Esophagus muscularis mucosa (tissue), 4 donors: ENCODE results near the gene HDGFL3. TPM values are rescaled to one million over a fixed set of nuclear protein-coding genes. Genes with fewer than 3 reads are reported as not detected.

Experiments
- DNase-seq: peaks from one replicate; pipeline ENCODE4 v3.0.0-alpha.2; 2017; ENCODE audit errors: extremely low spot score
- H3K27ac ChIP-seq, 4 donors: fragments of 200-600 bp; sonication (generic); replicated peaks in 1 of 4; 1 replicate in 3 of 4; 2 replicates in 1 of 4; pipeline ENCODE4 v1.5.1; 2016 to 2019; ENCODE audit warnings: mild to moderate bottlenecking in 1 of 4
- H3K27me3 ChIP-seq, 4 donors: fragments of 200-600 bp; sonication (generic); one replicate each; pipeline versions ENCODE4 v1.5.1 to v1.6.0; 2016 to 2019
- H3K36me3 ChIP-seq, 4 donors: fragments of 200-600 bp; sonication (generic); one replicate each; pipeline ENCODE4 v1.5.1; 2016 to 2019
- H3K4me1 ChIP-seq, 4 donors: fragments of 200-600 bp; sonication (generic); one replicate each; pipeline ENCODE4 v1.5.1; 2016 to 2019
- H3K4me3 ChIP-seq, 4 donors: fragments of 200-600 bp; sonication (generic); 1 replicate in 2 of 4; 2 replicates in 2 of 4; pipeline ENCODE4 v1.5.1; 2016 to 2019; ENCODE audit warnings: mild to moderate bottlenecking in 4 of 4, moderate library complexity in 1 of 4
- H3K9me3 ChIP-seq, 4 donors: fragments of 200-600 bp; sonication (generic); 1 replicate in 3 of 4; 2 replicates in 1 of 4; pipeline ENCODE4 v1.5.1; 2016 to 2019
- CTCF ChIP-seq, 3 experiments: fragments of 200-600 bp in 2 of 3; fragments of 450-650 bp in 1 of 3; sonication (generic) in 2 of 3; IDR thresholded peaks; one replicate each; pipeline ENCODE4 v1.5.1; 2017 to 2019; ENCODE audit warnings: antibody characterized with exemption in 3 of 3, mild to moderate bottlenecking in 2 of 3, moderate library complexity in 1 of 3
- EP300 ChIP-seq: sonication (generic); formaldehyde crosslinking; IDR thresholded peaks from one replicate; pipeline ENCODE4 v1.6.1; 2017; ENCODE audit warnings: antibody characterized with exemption
- POLR2A ChIP-seq: fragments of 450-650 bp; IDR thresholded peaks from one replicate; pipeline ENCODE4 v1.6.1; 2017; ENCODE audit warnings: antibody characterized with exemption, moderate library complexity, mild to moderate bottlenecking, low read depth
- POLR2AphosphoS5 ChIP-seq, 2 donors: sonication (generic); formaldehyde crosslinking; IDR thresholded peaks; one replicate each; pipeline ENCODE4 v1.6.1; 2017; ENCODE audit warnings: antibody characterized with exemption in 2 of 2
- WGBS: methylation state at CpG from one replicate; pipeline ENCODE4 v1.1.5; 2018; 5-methylcytosine and 5-hydroxymethylcytosine counted together
- intact Hi-C: fragments of 100-400 bp; cut with DNase I; formaldehyde crosslinking; loops from one replicate; pipeline ENCODE4 v1.15.1; 2023
- total RNA-seq, 4 donors: library from RNA; depleted of rRNA; stranded (reverse); fragments of >200 nt; gene quantifications; one replicate each; pipeline versions ENCODE4 v1.1.0 to v1.2.1, GENCODE V29; 2016

Gene HDGFL3
- total RNA-seq, 4 donors from 2014 or later, result 38.1 to 72.6 (median 47.9) TPM

- no peak for DNase-seq
- H3K36me3 ChIP-seq, result no peaks in the 10 kb centered on the region
- H3K27ac ChIP-seq, result no peak overlapping the region
- intact Hi-C loops, result no loop called here
- WGBS, result 56% methylated on average over 2 of the region's 3 CpGs
- no peaks in the 10 kb centered on the region for H3K9me3 ChIP-seq
- no peaks in the 10 kb centered on the region for H3K27me3 ChIP-seq
- H3K4me3 ChIP-seq, result no peak overlapping the region
- TF ChIP-seq CTCF (IDR thresholded peaks at IDR 0.05), result no peak
- no peak for TF ChIP-seq POLR2AphosphoS5 (IDR thresholded peaks at IDR 0.05)
- no peak for TF ChIP-seq EP300
- TF ChIP-seq POLR2A, result no peak
- peaks cover 5 to 21% (median 17%) of the 10 kb centered on the region in 4 donors for H3K4me1 ChIP-seq
Measured at GRCh38 chr15:83210619-83211018, 3.0 kb upstream of the HDGFL3 start.

- no peak for TF ChIP-seq EP300
- no peak for TF ChIP-seq POLR2AphosphoS5 (IDR thresholded peaks at IDR 0.05)
- no peak for TF ChIP-seq CTCF (IDR thresholded peaks at IDR 0.05)
- no peak for TF ChIP-seq POLR2A
- Histone ChIP-seq H3K36me3 (no peaks in the 10 kb centered on the region), H3K27me3 (no peaks in the 10 kb centered on the region), H3K27ac (no peak overlapping the region), H3K4me3 (no peak overlapping the region), H3K4me1 (peaks cover 16 to 34% (median 28%) of the 10 kb centered on the region in 4 donors), H3K9me3 (no peaks in the 10 kb centered on the region)
- intact Hi-C loops, result loop anchor here (5.0 kb wide), 2 partner anchors 142 to 197 kb away; partner anchors contain the start of genes BTBD1 and C15orf40
- WGBS, result 78% methylated on average over 5 of the region's 5 CpGs
- DNase-seq, result no peak
Measured at GRCh38 chr15:83209333-83209732, 1.7 kb upstream of the HDGFL3 start.

GRCh38 chr15:83208367-83208661, 691 bp upstream of the HDGFL3 start:
- H3K4me3 ChIP-seq, result peak overlapping the region; percentile 88 to 96 (median 91)
- no peaks in the 10 kb centered on the region for H3K27me3 ChIP-seq
- no peaks in the 10 kb centered on the region for H3K9me3 ChIP-seq
- H3K36me3 ChIP-seq, result no peaks in the 10 kb centered on the region
- intact Hi-C loops, result loop anchor here (5.0 kb wide), 2 partner anchors 141 to 196 kb away; partner anchors contain the start of genes BTBD1 and C15orf40
- no peak for TF ChIP-seq POLR2A
- TF ChIP-seq EP300, result no peak
- TF ChIP-seq CTCF (IDR thresholded peaks at IDR 0.05), result no peak
- no peak for TF ChIP-seq POLR2AphosphoS5 (IDR thresholded peaks at IDR 0.05)
- peak overlapping the region; percentile 91 to 96 (median 94) for H3K27ac ChIP-seq
- WGBS, result 6% methylated on average over 10 of the region's 11 CpGs
- no peak for DNase-seq
- H3K4me1 ChIP-seq, result peaks cover 16 to 34% (median 33%) of the 10 kb centered on the region in 4 donors

GRCh38 chr15:83207009-83207659, 489 bp downstream of the HDGFL3 start:
- no peaks in the 10 kb centered on the region for H3K9me3 ChIP-seq
- H3K4me1 ChIP-seq, result peaks cover 16 to 40% (median 39%) of the 10 kb centered on the region in 4 donors
- H3K4me3 ChIP-seq, result peak overlapping the region; percentile 88 to 96 (median 91)
- no peak for DNase-seq
- H3K27ac ChIP-seq, result peak overlapping the region; percentile 91 to 96 (median 94)
- intact Hi-C loops, result loop anchor here (5.0 kb wide), 2 partner anchors 140 to 195 kb away; partner anchors contain the start of genes BTBD1 and C15orf40
- no peaks in the 10 kb centered on the region for H3K27me3 ChIP-seq
- WGBS, result 0% methylated on average over 7 of the region's 93 CpGs
- no peaks in the 10 kb centered on the region for H3K36me3 ChIP-seq
- TF ChIP-seq EP300 (peak; percentile 16), POLR2A (no peak)

GRCh38 chr15:83206526-83207008, 1.1 kb downstream of the HDGFL3 start:
- peak overlapping the region; percentile 88 to 96 (median 91) for H3K4me3 ChIP-seq
- WGBS, result 2% methylated on average over 22 of the region's 25 CpGs
- intact Hi-C loops, result loop anchor here (5.0 kb wide), 2 partner anchors 139 to 194 kb away; partner anchors contain the start of genes BTBD1 and C15orf40
- no peaks in the 10 kb centered on the region for H3K36me3 ChIP-seq
- TF ChIP-seq CTCF (IDR thresholded peaks at IDR 0.05), result no peak
- TF ChIP-seq POLR2A, result no peak
- no peak for TF ChIP-seq POLR2AphosphoS5 (IDR thresholded peaks at IDR 0.05)
- no peak for TF ChIP-seq EP300
- no peaks in the 10 kb centered on the region for H3K9me3 ChIP-seq
- no peaks in the 10 kb centered on the region for H3K27me3 ChIP-seq
- H3K27ac ChIP-seq, result peak overlapping the region; percentile 91 to 96 (median 94)
- H3K4me1 ChIP-seq, result peaks cover 16 to 46% (median 45%) of the 10 kb centered on the region in 4 donors
- no peak for DNase-seq
